IMR-90 (cell line): ENCODE data around the gene F2RL3. TPM values are rescaled to one million over a fixed set of nuclear protein-coding genes. Genes with fewer than 3 reads are reported as not detected.

Source experiments
- ATAC-seq: fragments of 200-7000 bp; cut with Tn5 transposase; 2 replicates; pipeline ENCODE4 v1.9.1; 2020; ENCODE audit warnings: low read depth, mild to moderate bottlenecking, moderate library complexity
- BruUV-seq: library from RNA; stranded (reverse); fragments of 400-500 nt; replicated peaks from 2 replicates; lab custom pipeline; 2021; lab: Mats Ljungman, UMichigan
- CTCF ChIA-PET: fragments of 300-600 bp; formaldehyde crosslinking; extraction: SDS; loops from one replicate; lab custom pipeline; 2021; ENCODE audit warnings: antibody characterized with exemption; lab: Yijun Ruan, JAX
- POLR2A ChIA-PET: fragments of 300-600 bp; sonication (Branson Sonifier 250); formaldehyde crosslinking; loops from one replicate; lab custom pipeline; 2022; ENCODE audit warnings: antibody characterized with exemption; ENCODE audit not compliant: unreplicated experiment; lab: Charles Lee
- DNase-seq: peaks from one replicate; pipeline ENCODE4 v3.0.0; 2013
- H2AFZ ChIP-seq: replicated peaks from 2 replicates; pipeline ENCODE3; 2013; ENCODE audit warnings: low read length, mild to moderate bottlenecking; ENCODE audit not compliant: poor library complexity
- H2AK5ac ChIP-seq: 2 replicates; pipeline ENCODE4 v1.6.1; 2013; ENCODE audit warnings: low read depth, low read length, inconsistent platforms
- H2AK9ac ChIP-seq: replicated peaks from 2 replicates; pipeline ENCODE3; 2013; ENCODE audit warnings: mild to moderate bottlenecking, low read depth, low read length, moderate library complexity; ENCODE audit not compliant: poor library complexity
- H2BK120ac ChIP-seq: 2 replicates; pipeline ENCODE4 v1.6.1; 2013; ENCODE audit warnings: low read depth, low read length, inconsistent platforms
- H2BK15ac ChIP-seq: 3 replicates; pipeline ENCODE4 v1.6.1; 2013; ENCODE audit warnings: low read depth, low read length, inconsistent platforms
- H2BK20ac ChIP-seq: 2 replicates; pipeline ENCODE4 v1.6.1; 2013; ENCODE audit warnings: low read depth, mild to moderate bottlenecking, inconsistent platforms, low read length, moderate library complexity
- H2BK5ac ChIP-seq: 2 replicates; pipeline ENCODE4 v1.6.1; 2013; ENCODE audit warnings: mild to moderate bottlenecking, low read depth, low read length, inconsistent platforms; ENCODE audit not compliant: poor library complexity, severe bottlenecking
- H3K14ac ChIP-seq: replicated peaks from 2 replicates; pipeline ENCODE4 v1.6.1; 2013; ENCODE audit warnings: low read depth, low read length, inconsistent platforms
- H3K18ac ChIP-seq: 2 replicates; pipeline ENCODE4 v1.6.1; 2013; ENCODE audit warnings: low read depth, low read length, control low read depth
- H3K23ac ChIP-seq: 2 replicates; pipeline ENCODE4 v1.6.1; 2013; ENCODE audit warnings: low read depth, low read length, inconsistent platforms
- H3K27ac ChIP-seq: 2 replicates; pipeline ENCODE4 v1.5.1; 2013; ENCODE audit warnings: mild to moderate bottlenecking, control low read depth, low read length; ENCODE audit not compliant: insufficient read depth
- H3K27me3 ChIP-seq: 2 replicates; pipeline ENCODE4 v1.6.1; 2013; ENCODE audit warnings: low read length; ENCODE audit not compliant: control insufficient read depth, insufficient read depth
- H3K36me3 ChIP-seq: 2 replicates; pipeline ENCODE4 v1.6.1; 2013; ENCODE audit warnings: low read length, mixed read lengths; ENCODE audit not compliant: control insufficient read depth, insufficient read depth
- H3K4ac ChIP-seq: 2 replicates; pipeline ENCODE4 v1.6.1; 2013; ENCODE audit warnings: low read depth, low read length, inconsistent platforms
- H3K4me1 ChIP-seq: 2 replicates; pipeline ENCODE4 v1.6.1; 2013; ENCODE audit warnings: low read length, mixed read lengths; ENCODE audit not compliant: control insufficient read depth, insufficient read depth
- H3K4me2 ChIP-seq: 2 replicates; pipeline ENCODE4 v1.6.1; 2013; ENCODE audit warnings: low read depth, mild to moderate bottlenecking, control low read depth, low read length, moderate library complexity
- H3K4me3 ChIP-seq: 2 replicates; pipeline ENCODE4 v1.5.1; 2013; ENCODE audit warnings: low read depth, mild to moderate bottlenecking, control low read depth, low read length, moderate library complexity; ENCODE audit not compliant: insufficient read depth
- H3K56ac ChIP-seq: 2 replicates; pipeline ENCODE4 v1.6.1; 2013; ENCODE audit warnings: low read length, inconsistent platforms; ENCODE audit not compliant: insufficient read depth; ENCODE audit errors: extremely low read depth
- H3K79me1 ChIP-seq, 2 experiments: 2 replicates each; pipeline ENCODE4 v1.6.1; 2013; ENCODE audit warnings: low read length in 2 of 2, inconsistent platforms in 1 of 2, low read depth in 1 of 2
- H3K9ac ChIP-seq: 2 replicates; pipeline ENCODE4 v1.6.1; 2013; ENCODE audit warnings: low read depth, low read length, control low read depth
- H3K9me1 ChIP-seq: 2 replicates; pipeline ENCODE4 v1.6.1; 2013; ENCODE audit warnings: low read length, inconsistent platforms; ENCODE audit not compliant: insufficient read depth
- H3K9me3 ChIP-seq: 2 replicates; pipeline ENCODE4 v1.6.1; 2013; ENCODE audit warnings: low read length; ENCODE audit not compliant: control insufficient read depth, insufficient read depth
- H4K20me1 ChIP-seq: 2 replicates; pipeline ENCODE4 v1.6.1; 2013; ENCODE audit warnings: low read length, inconsistent platforms; ENCODE audit not compliant: insufficient read depth
- H4K5ac ChIP-seq: 2 replicates; pipeline ENCODE4 v1.6.1; 2013; ENCODE audit warnings: mild to moderate bottlenecking, low read depth, low read length, control low read depth
- H4K8ac ChIP-seq, 2 experiments: 2 replicates each; pipeline ENCODE4 v1.6.1; 2013; ENCODE audit warnings: low read depth in 2 of 2, low read length in 2 of 2, control low read depth in 1 of 2, inconsistent platforms in 1 of 2
- H4K91ac ChIP-seq: 2 replicates; pipeline ENCODE4 v1.6.1; 2013; ENCODE audit warnings: low read depth, low read length, inconsistent platforms; ENCODE audit not compliant: insufficient read depth
- NFE2L2 ChIP-seq: fragments of 150-350 bp; IDR thresholded peaks from 2 replicates; pipeline ENCODE4 v1.6.1; 2016; ENCODE audit warnings: low read depth, mild to moderate bottlenecking, low read length
- RAD21 ChIP-seq: IDR thresholded peaks from 2 replicates; pipeline ENCODE4 v1.6.1; 2012; ENCODE audit warnings: low read length, improper control_type of control experiment
- RCOR1 ChIP-seq: IDR thresholded peaks from 2 replicates; pipeline ENCODE4 v1.6.1; 2012; ENCODE audit warnings: mild to moderate bottlenecking, low read length, improper control_type of control experiment; ENCODE audit not compliant: insufficient replicate concordance
- SMC3 ChIP-seq: fragments of 150-350 bp; IDR thresholded peaks from 2 replicates; pipeline ENCODE4 v1.6.1; 2016; ENCODE audit warnings: low read depth, mild to moderate bottlenecking, antibody characterized with exemption, low read length, moderate library complexity
- WGBS, 2 experiments: methylation state at CpG; one replicate each; pipeline versions ENCODE4 v1.1.5 to v1.1.7; 2013; ENCODE audit warnings: missing lambda C conversion rate in 2 of 2; ENCODE audit not compliant: insufficient read length in 1 of 2; ENCODE audit errors: extremely low coverage in 2 of 2; 5-methylcytosine and 5-hydroxymethylcytosine counted together
- dilution Hi-C: fragments of 300-500 bp; cut with HindIII; formaldehyde crosslinking; loops from one replicate; pipeline ENCODE4 v1.14.3; 2018; ENCODE audit warnings: low sequenced_read_pairs; ENCODE audit not compliant: unreplicated experiment
- in situ Hi-C: fragments of 300-500 bp; cut with MboI; formaldehyde crosslinking; loops from 3 replicates; pipeline ENCODE4 v1.14.3; 2019; ENCODE audit warnings: low sequenced_read_pairs, inconsistent platforms, mixed read lengths
- intact Hi-C: fragments of 100-400 bp; cut with micrococcal nuclease; formaldehyde crosslinking; loops from 2 replicates; pipeline ENCODE4 v1.10.0; 2022
- polyA plus RNA-seq, 3 experiments: library from polyadenylated mRNA; depleted of rRNA; stranded (reverse); fragments of >200 nt; gene quantifications; 2 replicates each; pipeline ENCODE4 v1.2.3, GENCODE V29; 2012; ENCODE audit warnings: low replicate concordance in 1 of 3
- total RNA-seq: library from RNA; depleted of rRNA; stranded (reverse); fragments of >200 nt; gene quantifications from 2 replicates; pipeline ENCODE4 v1.2.3, GENCODE V29; 2012
- TF ChIP-seq, protein P1 (sequence below): conservative IDR thresholded peaks from 2 replicates; pipeline ENCODE4 v1.5.1; 2012; ENCODE audit warnings: mild to moderate bottlenecking, low read depth, low read length, improper control_type of control experiment

F2RL3 gene
- total and polyA plus RNA-seq, 2 of the 4 experiments (the other 2 are of a cell fraction) = 0.03 TPM; not detected in 1

DNA sequence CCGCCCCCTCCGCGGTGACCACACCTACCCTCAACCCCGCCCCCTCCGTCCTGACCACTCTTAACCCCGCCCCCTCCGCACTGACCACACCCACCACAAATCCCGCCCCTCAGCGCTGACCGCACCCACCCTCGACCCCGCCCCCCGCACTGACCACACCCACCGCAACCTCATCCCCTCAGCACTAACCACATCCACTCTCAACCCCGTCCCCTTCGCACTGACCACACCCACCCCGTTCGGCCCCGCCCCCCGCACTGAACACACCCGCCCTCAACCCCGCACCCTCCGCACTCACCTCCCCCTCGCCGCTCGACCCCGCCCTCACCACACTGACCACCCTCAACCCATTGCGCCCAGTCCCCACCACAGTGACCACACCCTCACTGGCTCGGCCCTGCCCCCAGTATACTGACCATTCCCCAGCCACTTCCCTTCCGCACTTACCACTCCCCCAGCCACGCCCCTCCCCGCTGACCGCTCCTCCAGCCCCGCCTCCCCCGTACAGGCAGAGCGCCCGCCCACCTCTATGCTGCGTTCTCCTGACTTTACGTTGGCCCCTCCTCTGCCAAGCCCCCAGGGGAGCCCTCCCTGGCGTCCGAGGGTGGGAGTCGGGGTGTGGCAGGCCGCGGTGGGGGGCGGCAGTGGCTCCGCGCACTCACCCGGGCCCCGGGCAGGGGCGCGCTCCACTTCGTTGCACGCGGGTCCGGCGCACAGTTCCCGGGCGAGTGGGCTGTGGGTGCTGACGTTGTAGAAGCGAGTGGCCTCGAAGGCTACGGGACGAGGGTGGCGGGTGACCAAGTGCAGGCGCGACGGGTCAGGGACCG is 8.4 kb downstream of the F2RL3 start (continued):
- TF ChIP-seq, protein P1, sequence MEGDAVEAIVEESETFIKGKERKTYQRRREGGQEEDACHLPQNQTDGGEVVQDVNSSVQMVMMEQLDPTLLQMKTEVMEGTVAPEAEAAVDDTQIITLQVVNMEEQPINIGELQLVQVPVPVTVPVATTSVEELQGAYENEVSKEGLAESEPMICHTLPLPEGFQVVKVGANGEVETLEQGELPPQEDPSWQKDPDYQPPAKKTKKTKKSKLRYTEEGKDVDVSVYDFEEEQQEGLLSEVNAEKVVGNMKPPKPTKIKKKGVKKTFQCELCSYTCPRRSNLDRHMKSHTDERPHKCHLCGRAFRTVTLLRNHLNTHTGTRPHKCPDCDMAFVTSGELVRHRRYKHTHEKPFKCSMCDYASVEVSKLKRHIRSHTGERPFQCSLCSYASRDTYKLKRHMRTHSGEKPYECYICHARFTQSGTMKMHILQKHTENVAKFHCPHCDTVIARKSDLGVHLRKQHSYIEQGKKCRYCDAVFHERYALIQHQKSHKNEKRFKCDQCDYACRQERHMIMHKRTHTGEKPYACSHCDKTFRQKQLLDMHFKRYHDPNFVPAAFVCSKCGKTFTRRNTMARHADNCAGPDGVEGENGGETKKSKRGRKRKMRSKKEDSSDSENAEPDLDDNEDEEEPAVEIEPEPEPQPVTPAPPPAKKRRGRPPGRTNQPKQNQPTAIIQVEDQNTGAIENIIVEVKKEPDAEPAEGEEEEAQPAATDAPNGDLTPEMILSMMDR = no peak
- TF ChIP-seq RAD21 (no peak), NFE2L2 (no peak)

DNA sequence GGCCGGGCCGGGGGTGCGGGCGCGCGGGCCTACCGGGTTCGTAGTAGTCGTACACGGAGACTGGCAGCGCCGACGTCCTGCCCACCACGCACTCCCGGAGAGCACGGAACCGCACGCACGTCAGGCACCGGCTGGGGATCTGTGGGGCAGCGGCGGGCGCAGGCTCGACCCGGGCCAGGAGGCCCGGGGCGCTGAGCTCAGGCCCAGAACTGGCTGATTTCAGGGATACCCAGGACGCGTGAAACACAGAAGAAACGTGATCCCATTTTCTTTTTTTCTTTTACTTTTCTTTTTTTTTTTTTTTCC is 9.0 kb downstream of the F2RL3 start:
- no peak overlapping the region for H3K9ac ChIP-seq
- ChIA-PET CTCF (no interaction called here), POLR2A (no interaction called here)
- peak overlapping the region in 1 of 2 experiments; percentile 52; a peak in 1 of 4 replicates for H4K8ac ChIP-seq
- ATAC-seq = no peak
- H2AK5ac ChIP-seq = no peak overlapping the region
- no peak overlapping the region for H2BK15ac ChIP-seq
- H3K4me3 ChIP-seq = peak overlapping the region; percentile 87
- H3K27ac ChIP-seq = no peak overlapping the region
- 16% methylated on average over 28 of the region's 30 CpGs; no CpG with 5 or more reads in 1 of the 2 experiments for WGBS, 2 experiments
- no peaks in the 10 kb centered on the region for H4K20me1 ChIP-seq
- in situ Hi-C loops (no loop called here), dilution Hi-C loops (no loop called here), intact Hi-C loops (loop anchor here (1.0 to 2.0 kb wide), 2 partner anchors 127 to 385 kb away; no protein-coding TSS in a partner anchor)
- H3K14ac ChIP-seq = no peak overlapping the region
- H3K9me3 ChIP-seq = no peaks in the 10 kb centered on the region
- peak overlapping the region; percentile 87 for H2AK9ac ChIP-seq
- no peaks in the 10 kb centered on the region for H3K36me3 ChIP-seq
- no peak overlapping the region for H4K91ac ChIP-seq
- H3K18ac ChIP-seq = no peak overlapping the region
- no peaks in the 10 kb centered on the region for H3K4me1 ChIP-seq
- H2BK20ac ChIP-seq = no peak overlapping the region
- TF ChIP-seq SMC3 = no peak
- TF ChIP-seq, protein P1 = no peak
- TF ChIP-seq RCOR1 = no peak
- no TSS peak for BruUV-seq
- H3K9me1 ChIP-seq = no peaks in the 10 kb centered on the region
- no peak overlapping the region for H2BK5ac ChIP-seq
- no peak overlapping the region for H3K4ac ChIP-seq
- H3K4me2 ChIP-seq = peak overlapping the region; percentile 37
- H3K79me1 ChIP-seq = no peaks in the 10 kb centered on the region
- 0 out of 2 replicates have a peak overlapping the region, but pooled peaks have one; percentile 0 for H4K5ac ChIP-seq
- H3K56ac ChIP-seq = no peak overlapping the region
- H2AFZ ChIP-seq = peak overlapping the region; percentile 93
- no peak overlapping the region for H2BK120ac ChIP-seq
- H3K27me3 ChIP-seq = peaks cover 10% of the 10 kb centered on the region; the same call in 1 of the 2 replicates
- no peak overlapping the region for H3K23ac ChIP-seq
- DNase-seq = no peak
